Motor neuron (in vitro differentiated cells): ENCODE results near the gene HOXB2. TPM values are rescaled to one million over a fixed set of nuclear protein-coding genes. Genes with fewer than 3 reads are reported as not detected.

ENCODE experiments used
- ATAC-seq, 8 experiments: fragments of 200-7000 bp; cut with Tn5 transposase; replicated peaks in 6 of 8; 2 replicates each; pipeline ENCODE4 v1.8.0; 2021; ENCODE audit warnings: mild to moderate bottlenecking in 8 of 8, moderate library complexity in 8 of 8
- H3K27ac ChIP-seq, 2 donors: fragments of 250-450 bp; sonication (Bioruptor Pico); 2 replicates each; pipeline ENCODE4 v1.9.0; 2021; ENCODE audit warnings: antibody characterized with exemption in 2 of 2, mild to moderate bottlenecking in 2 of 2, moderate library complexity in 1 of 2
- H3K4me1 ChIP-seq, 2 donors: fragments of 250-450 bp; sonication (Bioruptor Pico); replicated peaks in 1 of 2; 2 replicates each; pipeline ENCODE4 v1.6.1; 2021; ENCODE audit warnings: antibody characterized with exemption in 2 of 2, mild to moderate bottlenecking in 2 of 2, moderate library complexity in 1 of 2
- H3K4me3 ChIP-seq, 5 donors: fragments of 250-450 bp; sonication (Bioruptor Pico); 2 replicates each; pipeline ENCODE4 v1.9.0; 2021; ENCODE audit warnings: antibody characterized with exemption in 5 of 5, mild to moderate bottlenecking in 5 of 5, moderate library complexity in 4 of 5
- WGBS, 10 experiments: fragments of 450-650 bp; shearing (Covaris generic); methylation state at CpG; one replicate each; pipeline ENCODE4 v1.0.0; 2022; 5-methylcytosine and 5-hydroxymethylcytosine counted together
- in situ Hi-C, 9 experiments: fragments of 400-800 bp; cut with MboI; loops; one replicate each; pipeline ENCODE4 v1.15.0; 2021; ENCODE audit warnings: low sequenced_read_pairs in 9 of 9, low pct_unique_long_range_greater_than_20kb in 2 of 9; ENCODE audit not compliant: unreplicated experiment in 9 of 9
- total RNA-seq, 8 experiments: library from RNA; unstranded; fragments of 300-600 nt; gene quantifications; 2 replicates each; pipeline versions ENCODE4 v1.2.3 to v1.2.4, GENCODE V29; 2022

HOXB2 gene
- total RNA-seq, 8 experiments from 2014 or later, result 9.3 to 54.4 (median 26.2) TPM

- peak overlapping the region; percentile 90 to 96 for H3K27ac ChIP-seq
- peak overlapping the region; percentile 62 to 91 (median 83) for H3K4me3 ChIP-seq
- H3K4me1 ChIP-seq, result peaks cover 24 to 64% of the 10 kb centered on the region in 2 donors
- no peak for ATAC-seq
- in situ Hi-C loops, result no loop called here
- WGBS, 10 experiments, result 0 to 100% methylated on average over 1 to 2 of the region's 2 CpGs; no CpG with 5 or more reads in 8 of the 10 experiments
Observed at GRCh38 chr17:48588074-48588415, 43.1 kb upstream of the HOXB2 start.

- in situ Hi-C loops, result no loop called here
- H3K27ac ChIP-seq, result peak overlapping the region; percentile 90 to 96
- H3K4me1 ChIP-seq, result peaks cover 30 to 69% of the 10 kb centered on the region in 2 donors
- 0 to 67% (median 10%) methylated on average over 1 to 4 of the region's 5 CpGs; no CpG with 5 or more reads in 3 of the 10 experiments for WGBS, 10 experiments
- peak in 4 of 8 experiments; percentile 4 to 22 (median 7) for ATAC-seq
- H3K4me3 ChIP-seq, result peak overlapping the region; percentile 62 to 91 (median 83)
Observed at GRCh38 chr17:48587276-48588073, 42.6 kb upstream of the HOXB2 start.

DNA sequence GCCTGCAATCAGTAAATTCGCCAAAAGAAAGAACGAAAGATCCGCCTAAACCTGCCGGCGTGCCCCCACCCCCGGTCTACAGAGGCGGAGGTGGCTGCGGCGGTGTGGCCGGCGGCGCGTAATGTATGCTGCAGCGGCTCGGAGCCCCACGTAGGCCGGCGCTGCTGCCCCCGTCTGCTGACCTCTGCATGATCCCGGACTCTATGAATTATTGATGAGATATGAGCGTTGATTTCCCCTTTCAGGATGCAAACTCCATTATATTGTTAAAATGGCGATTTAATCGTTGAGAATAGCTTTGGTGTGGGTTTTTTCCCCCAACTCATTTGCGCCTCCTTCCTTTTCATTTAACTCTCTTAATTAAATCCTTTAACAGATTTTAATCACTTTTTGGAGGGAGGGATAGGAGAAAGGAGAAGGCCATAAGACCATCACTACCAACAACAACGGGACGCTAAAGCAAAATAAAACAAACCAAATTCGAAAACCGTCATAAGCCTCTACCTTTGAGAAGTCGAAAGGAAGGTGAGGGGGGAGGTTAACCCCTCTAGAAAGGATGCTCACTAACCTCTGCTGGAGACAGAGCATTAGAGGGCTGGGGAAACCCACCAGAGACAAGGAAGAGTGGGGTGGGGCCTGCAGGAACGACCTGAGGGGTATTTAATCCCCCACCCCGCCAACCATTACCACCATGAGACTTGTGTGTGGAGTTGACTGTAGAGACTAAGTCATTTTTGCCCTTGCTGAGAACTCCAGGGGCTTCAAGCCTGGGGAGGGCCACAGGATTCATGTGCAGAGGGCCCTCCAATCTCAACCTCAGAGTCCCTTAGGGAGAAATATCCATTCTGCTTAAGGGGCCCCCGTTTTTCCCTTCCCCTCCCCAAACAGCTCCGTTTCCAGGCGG lies 41.7 kb upstream of the HOXB2 start:
- H3K27ac ChIP-seq, result peak overlapping the region; percentile 90 to 96
- 0 to 90% (median 5%) methylated on average over 2 to 21 of the region's 34 CpGs; no CpG with 5 or more reads in 1 of the 10 experiments for WGBS, 10 experiments
- ATAC-seq, result peak in 6 of 8 experiments; percentile 4 to 48 (median 35)
- in situ Hi-C loops, result no loop called here
- H3K4me3 ChIP-seq, result peak overlapping the region; percentile 62 to 91 (median 83)
- H3K4me1 ChIP-seq, result peaks cover 32 to 69% of the 10 kb centered on the region in 2 donors

DNA sequence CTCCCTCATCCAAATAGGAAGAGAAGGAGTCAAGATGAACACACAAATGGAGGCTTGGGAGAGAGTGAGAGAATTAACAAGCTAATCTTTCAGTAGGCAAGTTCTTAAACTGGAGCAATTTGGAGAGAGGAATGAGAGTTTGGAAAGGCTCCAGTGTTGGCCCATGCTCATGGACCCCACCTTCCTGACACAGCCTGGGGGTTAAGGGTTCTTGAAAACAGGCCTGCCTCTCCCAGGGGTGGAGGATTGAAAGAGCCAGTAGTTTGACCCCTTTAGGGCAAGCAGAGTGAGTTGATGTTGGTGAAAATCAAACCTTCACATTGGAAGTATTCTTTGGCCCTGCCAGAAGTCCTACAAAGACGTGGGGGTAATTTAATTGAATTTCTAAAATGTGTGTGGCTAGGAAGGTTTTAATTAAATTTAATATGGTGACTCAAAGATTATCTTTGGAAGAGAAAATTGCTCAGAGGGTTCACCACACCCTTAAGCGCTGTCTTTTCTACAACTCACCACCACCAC lies 39.4 kb upstream of the HOXB2 start:
- peaks cover 35 to 50% of the 10 kb centered on the region in 2 donors for H3K4me1 ChIP-seq
- WGBS, 10 experiments, result 0 to 50% (median 0%) methylated on average over 1 to 2 of the region's 2 CpGs; no CpG with 5 or more reads in 6 of the 10 experiments
- peak overlapping the region; percentile 62 to 91 (median 83) for H3K4me3 ChIP-seq
- in situ Hi-C loops, result no loop called here
- peak in 3 of 8 experiments; percentile 0 to 3 (median 1) for ATAC-seq
- peak overlapping the region in 1 of 2 donors; percentile 96 for H3K27ac ChIP-seq

GRCh38 chr17:48583708-48584222 lies 38.9 kb upstream of the HOXB2 start:
- in situ Hi-C loops, result no loop called here
- Histone ChIP-seq H3K27ac (peak overlapping the region in 1 of 2 donors; percentile 97), H3K4me3 (peak overlapping the region; percentile 62 to 91 (median 83)), H3K4me1 (peaks cover 35 to 44% of the 10 kb centered on the region in 2 donors)
- 0 to 87% (median 29%) methylated on average over 1 to 3 of the region's 3 CpGs; no CpG with 5 or more reads in 2 of the 10 experiments for WGBS, 10 experiments
- no peak for ATAC-seq

DNA sequence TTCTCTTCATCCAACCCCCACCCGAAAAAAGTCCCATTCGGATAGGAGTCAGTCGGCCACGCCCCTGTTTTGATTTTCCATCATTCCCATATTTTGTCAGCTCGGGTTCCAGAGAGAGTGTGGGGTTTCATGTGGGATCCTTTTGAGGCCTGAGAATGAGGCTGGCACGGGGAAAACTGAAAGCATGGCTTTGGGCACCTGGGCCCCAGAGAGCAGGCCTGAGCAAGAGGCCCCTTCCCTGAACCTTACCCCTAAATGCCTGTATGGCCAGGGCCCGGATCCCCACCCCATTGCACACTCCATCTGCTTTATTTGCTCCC lies 37.8 kb upstream of the HOXB2 start:
- Histone ChIP-seq H3K4me3 (peak overlapping the region; percentile 67 to 91 (median 83)), H3K27ac (peak overlapping the region; percentile 94 to 97), H3K4me1 (peaks cover 34 to 35% of the 10 kb centered on the region in 2 donors)
- 0 to 100% (median 0%) methylated on average over 1 to 6 of the region's 7 CpGs; no CpG with 5 or more reads in 3 of the 10 experiments for WGBS, 10 experiments
- no peak for ATAC-seq
- in situ Hi-C loops, result no loop called here

DNA sequence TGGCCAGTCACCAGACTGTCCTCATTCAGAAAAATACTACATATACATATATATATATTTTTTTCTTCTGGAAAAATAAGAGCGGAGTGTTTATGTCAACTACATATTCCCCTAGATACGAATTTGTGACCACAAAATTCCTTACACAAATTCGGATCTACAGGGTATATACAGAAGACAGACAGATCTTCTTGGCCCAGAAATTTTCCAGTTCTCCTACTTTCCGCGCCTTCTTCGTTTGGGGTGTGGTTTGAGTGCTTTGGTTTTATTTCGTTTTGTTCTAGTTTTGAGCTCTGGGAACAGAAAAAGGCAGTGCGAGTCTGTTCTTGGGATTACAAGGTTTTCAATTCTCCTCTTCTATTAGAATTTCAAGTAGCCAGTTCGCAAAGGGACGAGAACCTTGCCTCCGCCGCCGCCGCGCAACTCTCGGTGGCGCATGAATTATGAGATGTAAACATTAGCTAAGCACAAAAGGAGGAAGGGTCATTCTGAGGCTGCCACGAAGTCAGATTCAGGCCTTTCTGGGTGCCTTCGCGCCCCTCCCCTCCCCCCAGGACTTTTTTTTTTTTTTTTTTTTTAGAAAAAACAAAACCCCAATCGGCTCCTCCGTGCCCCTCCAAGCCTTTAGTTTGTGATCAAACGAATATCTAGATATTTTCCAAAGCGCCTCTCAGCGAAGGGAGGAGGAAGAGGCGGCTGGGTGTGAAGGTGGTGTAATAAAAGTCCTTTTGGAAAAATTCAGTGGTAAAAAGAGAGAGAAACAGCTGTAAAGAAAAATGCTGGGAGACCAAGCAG lies 35.0 kb upstream of the HOXB2 start:
- WGBS, 10 experiments, result 0 to 73% (median 2%) methylated on average over 1 to 24 of the region's 26 CpGs
- ATAC-seq, result peak in 4 of 8 experiments; percentile 5 to 23 (median 16)
- Histone ChIP-seq H3K27ac (peak overlapping the region; percentile 94 to 97), H3K4me1 (peaks cover 31 to 53% of the 10 kb centered on the region in 2 donors), H3K4me3 (peak overlapping the region; percentile 67 to 91 (median 83))
- in situ Hi-C loops, result no loop called here

DNA sequence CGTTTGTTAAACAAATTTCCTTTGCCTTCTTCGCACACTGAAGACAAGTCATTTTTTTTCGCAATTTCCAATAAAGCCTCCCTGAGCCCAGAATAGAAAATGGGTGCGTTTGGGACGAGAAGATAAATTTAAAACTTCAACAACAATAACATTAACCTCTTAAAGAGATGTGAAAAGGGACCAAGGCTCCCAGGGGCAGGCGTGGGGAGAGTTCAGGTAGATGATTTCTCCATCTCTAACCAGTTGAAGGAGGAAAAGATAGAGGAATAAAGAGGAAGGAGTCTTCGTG lies 34.5 kb upstream of the HOXB2 start:
- in situ Hi-C loops, result no loop called here
- 0 to 81% (median 6%) methylated on average over 3 to 7 of the region's 7 CpGs; no CpG with 5 or more reads in 1 of the 10 experiments for WGBS, 10 experiments
- H3K4me1 ChIP-seq, result peaks cover 29 to 55% of the 10 kb centered on the region in 2 donors
- peak overlapping the region; percentile 94 to 97 for H3K27ac ChIP-seq
- ATAC-seq, result no peak
- H3K4me3 ChIP-seq, result peak overlapping the region; percentile 67 to 91 (median 83)

- Histone ChIP-seq H3K4me1 (peaks cover 23 to 50% of the 10 kb centered on the region in 2 donors), H3K4me3 (peak overlapping the region; percentile 67 to 91 (median 83)), H3K27ac (peak overlapping the region; percentile 94 to 97)
- in situ Hi-C loops, result no loop called here
- ATAC-seq, result peak in 6 of 8 experiments; percentile 4 to 50 (median 33)
- WGBS, 10 experiments, result 0 to 62% (median 0%) methylated on average over 2 to 22 of the region's 43 CpGs; no CpG with 5 or more reads in 1 of the 10 experiments
Observed at GRCh38 chr17:48578616-48579470, 33.9 kb upstream of the HOXB2 start.

GRCh38 chr17:48577946-48578615 lies 33.2 kb upstream of the HOXB2 start, which contains the start of gene HOXB4:
Gene HOXB4, minus strand, starts transcription at chr17:48578350. Its CDS starts 31 bp downstream, at chr17:48578319.
- WGBS, 10 experiments, result 0 to 14% (median 0%) methylated on average over 1 to 11 of the region's 58 CpGs; no CpG with 5 or more reads in 5 of the 10 experiments
- peak in 7 of 8 experiments; percentile 12 to 48 (median 42) for ATAC-seq
- peaks cover 16 to 43% of the 10 kb centered on the region in 2 donors for H3K4me1 ChIP-seq
- peak within 1 kb of the TSS; percentile 67 to 91 (median 83) for H3K4me3 ChIP-seq
- peak within 1 kb of the TSS; percentile 94 to 97 for H3K27ac ChIP-seq
- in situ Hi-C loops, result no loop called here
